ENCODE data around the gene AMPD2. TPM values are rescaled to one million over a fixed set of nuclear protein-coding genes. Genes with fewer than 3 reads are reported as not detected.
A peak's percentile ranks its signal among the peaks of the same experiment; 100 is the strongest.

Gene AMPD2
- polyA plus RNA-seq, 1 donor (not counting 4 experiments of a cell fraction or from before 2014, with no cell fraction given), result 17.6 TPM

GRCh38 chr1:109617291-109617801, 2.3 kb upstream of the AMPD2 start:
- Histone ChIP-seq H3K4me3 (ENCODE audit: control insufficient read depth in 2 of 3, extremely low read depth in 1 of 3, insufficient read depth in 2 of 3, low read depth in 1 of 3, low read length in 3 of 3) (no peak overlapping the region), H3K4me2 (ENCODE audit: control insufficient read depth, extremely low read depth, insufficient read depth, low read depth, low read length) (no peak overlapping the region), H3K4me1 (ENCODE audit: control insufficient read depth, extremely low read depth, insufficient read depth, low read length) (peaks cover 30% of the 10 kb centered on the region), H3K36me3 (ENCODE audit: control insufficient read depth in 2 of 2, extremely low read depth in 1 of 2, insufficient read depth in 2 of 2, low read length in 2 of 2) (no peaks in the 10 kb centered on the region), H3K27ac (ENCODE audit: control insufficient read depth, insufficient read depth, low read length) (no peak overlapping the region), H3K9me1 (ENCODE audit: control insufficient read depth, extremely low read depth, insufficient read depth, low read length) (no peaks in the 10 kb centered on the region), H3K9me3 (ENCODE audit: control insufficient read depth, low read depth, low read length) (no peaks in the 10 kb centered on the region), H3K79me2 (ENCODE audit: control insufficient read depth, insufficient read depth, low read length) (peaks cover 24% of the 10 kb centered on the region), H2AFZ (ENCODE audit: control insufficient read depth, low read length) (no peak overlapping the region), H3K9ac (ENCODE audit: control insufficient read depth, extremely low read depth, insufficient read depth, low read length) (no peak overlapping the region), H3K27me3 (ENCODE audit: control insufficient read depth, extremely low read depth, insufficient read depth, low read length) (no peaks in the 10 kb centered on the region), H4K20me1 (ENCODE audit: control insufficient read depth, extremely low read depth, insufficient read depth, low read length) (no peaks in the 10 kb centered on the region)
- no peak for DNase-seq (ENCODE audit: low read depth, low spot score)
- no peak for FAIRE-seq
- TF ChIP-seq, protein P1, sequence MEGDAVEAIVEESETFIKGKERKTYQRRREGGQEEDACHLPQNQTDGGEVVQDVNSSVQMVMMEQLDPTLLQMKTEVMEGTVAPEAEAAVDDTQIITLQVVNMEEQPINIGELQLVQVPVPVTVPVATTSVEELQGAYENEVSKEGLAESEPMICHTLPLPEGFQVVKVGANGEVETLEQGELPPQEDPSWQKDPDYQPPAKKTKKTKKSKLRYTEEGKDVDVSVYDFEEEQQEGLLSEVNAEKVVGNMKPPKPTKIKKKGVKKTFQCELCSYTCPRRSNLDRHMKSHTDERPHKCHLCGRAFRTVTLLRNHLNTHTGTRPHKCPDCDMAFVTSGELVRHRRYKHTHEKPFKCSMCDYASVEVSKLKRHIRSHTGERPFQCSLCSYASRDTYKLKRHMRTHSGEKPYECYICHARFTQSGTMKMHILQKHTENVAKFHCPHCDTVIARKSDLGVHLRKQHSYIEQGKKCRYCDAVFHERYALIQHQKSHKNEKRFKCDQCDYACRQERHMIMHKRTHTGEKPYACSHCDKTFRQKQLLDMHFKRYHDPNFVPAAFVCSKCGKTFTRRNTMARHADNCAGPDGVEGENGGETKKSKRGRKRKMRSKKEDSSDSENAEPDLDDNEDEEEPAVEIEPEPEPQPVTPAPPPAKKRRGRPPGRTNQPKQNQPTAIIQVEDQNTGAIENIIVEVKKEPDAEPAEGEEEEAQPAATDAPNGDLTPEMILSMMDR (optimal IDR thresholded peaks at IDR 0.05 in 1 of 3, IDR thresholded peaks at IDR 0.05 in 1 of 3, conservative IDR thresholded peaks at IDR 0.05 in 1 of 3; ENCODE audit: extremely low read depth in 1 of 3, insufficient read depth in 2 of 3, low read length in 3 of 3), result peak in 1 of 3 experiments; percentile 49
- no peak for TF ChIP-seq EZH2 (IDR thresholded peaks at IDR 0.05; ENCODE audit: low read length)
- dilution Hi-C loops (cut with MboI; ENCODE audit: extremely low pct_ligation_motif_present, low sequenced_read_pairs), result no loop called here

DNA sequence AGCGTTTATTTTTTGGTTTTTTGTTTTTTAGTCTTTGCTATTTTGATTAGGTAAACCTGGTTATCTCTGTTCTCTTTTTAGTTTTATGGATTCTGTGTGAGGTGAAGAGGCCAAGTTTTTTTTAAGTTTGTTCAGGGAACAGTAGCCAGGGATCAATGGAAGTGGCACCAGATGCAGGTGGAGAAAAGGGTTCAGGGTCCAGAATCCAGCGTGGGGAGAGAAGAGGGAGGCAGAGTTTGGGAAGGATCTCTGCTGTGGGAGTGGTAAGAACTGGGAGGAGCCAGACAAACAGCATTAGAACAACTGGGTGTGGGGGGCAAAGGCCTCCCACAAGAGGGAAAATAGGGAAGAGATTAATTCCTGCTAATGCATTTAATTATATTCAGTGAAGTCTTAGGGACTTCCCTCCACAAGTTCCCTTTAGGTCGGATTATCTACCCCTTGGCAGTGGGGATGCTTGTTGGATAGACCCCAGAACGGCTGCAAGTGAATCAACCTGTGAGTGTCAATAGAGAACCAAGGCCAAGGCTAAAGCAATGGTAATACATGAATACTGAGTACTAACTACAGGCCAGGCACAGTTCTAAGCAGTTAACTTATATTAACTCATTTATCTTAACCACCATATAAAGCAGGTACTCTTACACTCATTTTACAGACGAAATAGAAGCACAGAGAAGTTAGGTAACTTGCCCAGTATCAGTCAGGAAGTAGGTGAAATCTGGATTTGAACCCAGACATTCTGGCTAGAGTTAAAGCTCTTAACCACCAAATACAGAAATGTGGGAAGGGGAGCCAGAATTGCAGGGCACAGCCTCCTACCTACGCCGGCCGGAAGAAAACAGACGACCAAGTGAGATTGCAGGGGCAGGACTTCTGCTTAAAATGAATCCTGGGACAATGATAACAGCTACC, 719 bp upstream of the AMPD2 start:
- Histone ChIP-seq H3K27me3 (ENCODE audit: control insufficient read depth, extremely low read depth, insufficient read depth, low read length) (no peaks in the 10 kb centered on the region), H3K27ac (ENCODE audit: control insufficient read depth, insufficient read depth, low read length) (peak overlapping the region; percentile 87), H3K36me3 (ENCODE audit: control insufficient read depth in 2 of 2, extremely low read depth in 1 of 2, insufficient read depth in 2 of 2, low read length in 2 of 2) (no peaks in the 10 kb centered on the region), H3K9me1 (ENCODE audit: control insufficient read depth, extremely low read depth, insufficient read depth, low read length) (no peaks in the 10 kb centered on the region), H3K4me1 (ENCODE audit: control insufficient read depth, extremely low read depth, insufficient read depth, low read length) (peaks cover 26% of the 10 kb centered on the region), H3K9ac (ENCODE audit: control insufficient read depth, extremely low read depth, insufficient read depth, low read length) (peak overlapping the region; percentile 90), H3K9me3 (ENCODE audit: control insufficient read depth, low read depth, low read length) (no peaks in the 10 kb centered on the region), H2AFZ (ENCODE audit: control insufficient read depth, low read length) (peak overlapping the region; percentile 85), H4K20me1 (ENCODE audit: control insufficient read depth, extremely low read depth, insufficient read depth, low read length) (no peaks in the 10 kb centered on the region), H3K79me2 (ENCODE audit: control insufficient read depth, insufficient read depth, low read length) (peaks cover 39% of the 10 kb centered on the region), H3K4me2 (ENCODE audit: control insufficient read depth, extremely low read depth, insufficient read depth, low read depth, low read length) (peak overlapping the region; percentile 99), H3K4me3 (ENCODE audit: control insufficient read depth in 2 of 3, extremely low read depth in 1 of 3, insufficient read depth in 2 of 3, low read depth in 1 of 3, low read length in 3 of 3) (peak overlapping the region in 2 of 3 experiments; percentile 89 to 95)
- TF ChIP-seq EZH2 (IDR thresholded peaks at IDR 0.05; ENCODE audit: low read length), result no peak
- TF ChIP-seq, protein P1 (optimal IDR thresholded peaks at IDR 0.05 in 1 of 3, IDR thresholded peaks at IDR 0.05 in 1 of 3, conservative IDR thresholded peaks at IDR 0.05 in 1 of 3; ENCODE audit: extremely low read depth in 1 of 3, insufficient read depth in 2 of 3, low read length in 3 of 3), result no peak
- no peak for DNase-seq (ENCODE audit: low read depth, low spot score)
- FAIRE-seq, result no peak
- dilution Hi-C loops (cut with MboI; ENCODE audit: extremely low pct_ligation_motif_present, low sequenced_read_pairs), result no loop called here
